Gastrocnemius medialis (tissue), 4 donors: ENCODE results near the gene SCP2. TPM values are rescaled to one million over a fixed set of nuclear protein-coding genes. Genes with fewer than 3 reads are reported as not detected.

Experiments
- ATAC-seq, 2 donors: fragments of 150-250 bp; one replicate each; pipeline ENCODE4 v1.9.1; 2016
- DNase-seq, 2 donors: peaks; one replicate each; pipeline ENCODE4 v3.0.0-alpha.2; 2019
- H3K27ac ChIP-seq, 4 donors: fragments of 200-600 bp; sonication (generic); 1 replicate in 1 of 4; 2 replicates in 3 of 4; pipeline ENCODE4 v1.5.1; 2016 to 2018; ENCODE audit warnings: mild to moderate bottlenecking in 2 of 4, moderate library complexity in 1 of 4
- H3K27me3 ChIP-seq, 3 donors: fragments of 200-600 bp; sonication (generic) in 2 of 3; 1 replicate in 1 of 3; 2 replicates in 2 of 3; pipeline versions ENCODE4 v1.5.1 to v1.6.0; 2016 to 2019; ENCODE audit warnings: mild to moderate bottlenecking in 1 of 3, moderate library complexity in 1 of 3
- H3K36me3 ChIP-seq, 2 donors: fragments of 200-600 bp; sonication (generic) in 1 of 2; one replicate each; pipeline ENCODE4 v1.5.1; 2017 to 2018
- H3K4me1 ChIP-seq, 2 donors: fragments of 200-600 bp; sonication (generic) in 1 of 2; one replicate each; pipeline ENCODE4 v1.5.1; 2016 to 2017; ENCODE audit warnings: mild to moderate bottlenecking in 2 of 2
- H3K4me3 ChIP-seq, 4 donors: fragments of 200-600 bp; sonication (generic) in 3 of 4; 1 replicate in 1 of 4; 2 replicates in 3 of 4; pipeline ENCODE4 v1.5.1; 2016 to 2019; ENCODE audit warnings: mild to moderate bottlenecking in 2 of 4
- H3K9me3 ChIP-seq, 3 donors: fragments of 200-600 bp; sonication (generic) in 2 of 3; 1 replicate in 1 of 3; 2 replicates in 2 of 3; pipeline ENCODE4 v1.5.1; 2016 to 2019
- POLR2A ChIP-seq, 2 donors: fragments of 450-650 bp; IDR thresholded peaks; one replicate each; pipeline ENCODE4 v1.6.1; 2017; ENCODE audit warnings: antibody characterized with exemption in 2 of 2, mild to moderate bottlenecking in 2 of 2, moderate library complexity in 2 of 2
- in situ Hi-C, 4 donors: fragments of 200-750 bp; cut with MboI; loops; one replicate each; pipeline versions ENCODE4 v1.15.0 to v1.8.0; 2017; ENCODE audit warnings: low sequenced_read_pairs in 4 of 4
- intact Hi-C: fragments of 100-400 bp; cut with DNase I; formaldehyde crosslinking; loops from one replicate; pipeline ENCODE4 v1.15.1; 2023; ENCODE audit warnings: low total_unique reads
- total RNA-seq, 4 donors: library from RNA; depleted of rRNA; stranded (reverse); fragments of >200 nt; gene quantifications; one replicate each; pipeline versions ENCODE4 v1.1.0 to v1.2.3, GENCODE V29; 2016
- TF ChIP-seq, protein P1 (sequence below), 5 experiments: fragments of 450-650 bp in 3 of 5; fragments of 200-600 bp in 2 of 5; sonication (generic) in 2 of 5; IDR thresholded peaks in 4 of 5; conservative IDR thresholded peaks in 1 of 5; 1 replicate in 4 of 5; 2 replicates in 1 of 5; pipeline ENCODE4 v1.5.1; 2016 to 2019; ENCODE audit warnings: antibody characterized with exemption in 5 of 5, mild to moderate bottlenecking in 3 of 5, moderate library complexity in 3 of 5

Gene SCP2
- total RNA-seq, 4 donors from 2014 or later, result 44.6 to 75.4 (median 61.1) TPM

DNA sequence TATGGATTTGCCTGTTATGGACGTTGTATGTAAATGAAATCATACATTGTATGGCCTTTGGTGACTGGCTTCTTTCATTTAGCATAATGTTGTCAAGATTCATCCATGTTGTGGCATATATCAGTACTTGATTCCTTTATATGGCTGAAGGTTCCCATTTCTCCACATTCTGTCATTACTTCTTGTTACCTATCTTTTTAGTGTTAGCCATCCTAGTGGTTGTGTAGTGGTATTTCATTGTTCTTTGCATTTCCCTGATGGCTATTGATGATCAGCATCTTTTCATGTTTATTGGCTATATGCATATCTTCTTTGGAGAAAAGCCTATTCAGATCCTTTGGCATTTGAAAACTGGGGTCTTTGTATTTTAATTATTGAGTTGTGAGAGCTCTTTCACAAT lies 95.1 kb downstream of the SCP2 start:
- no peak for DNase-seq
- Histone ChIP-seq H3K36me3 (no peaks in the 10 kb centered on the region), H3K9me3 (no peaks in the 10 kb centered on the region), H3K27ac (no peak overlapping the region), H3K27me3 (no peaks in the 10 kb centered on the region), H3K4me1 (peaks cover 12 to 14% of the 10 kb centered on the region in 2 donors), H3K4me3 (no peak overlapping the region)
- no peak for ATAC-seq
- no peak for TF ChIP-seq POLR2A (IDR thresholded peaks at IDR 0.05)
- TF ChIP-seq, protein P1, sequence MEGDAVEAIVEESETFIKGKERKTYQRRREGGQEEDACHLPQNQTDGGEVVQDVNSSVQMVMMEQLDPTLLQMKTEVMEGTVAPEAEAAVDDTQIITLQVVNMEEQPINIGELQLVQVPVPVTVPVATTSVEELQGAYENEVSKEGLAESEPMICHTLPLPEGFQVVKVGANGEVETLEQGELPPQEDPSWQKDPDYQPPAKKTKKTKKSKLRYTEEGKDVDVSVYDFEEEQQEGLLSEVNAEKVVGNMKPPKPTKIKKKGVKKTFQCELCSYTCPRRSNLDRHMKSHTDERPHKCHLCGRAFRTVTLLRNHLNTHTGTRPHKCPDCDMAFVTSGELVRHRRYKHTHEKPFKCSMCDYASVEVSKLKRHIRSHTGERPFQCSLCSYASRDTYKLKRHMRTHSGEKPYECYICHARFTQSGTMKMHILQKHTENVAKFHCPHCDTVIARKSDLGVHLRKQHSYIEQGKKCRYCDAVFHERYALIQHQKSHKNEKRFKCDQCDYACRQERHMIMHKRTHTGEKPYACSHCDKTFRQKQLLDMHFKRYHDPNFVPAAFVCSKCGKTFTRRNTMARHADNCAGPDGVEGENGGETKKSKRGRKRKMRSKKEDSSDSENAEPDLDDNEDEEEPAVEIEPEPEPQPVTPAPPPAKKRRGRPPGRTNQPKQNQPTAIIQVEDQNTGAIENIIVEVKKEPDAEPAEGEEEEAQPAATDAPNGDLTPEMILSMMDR (IDR thresholded peaks at IDR 0.05 in 4 of 5, conservative IDR thresholded peaks at IDR 0.05 in 1 of 5), result no peak
- intact Hi-C loops (no loop called here), in situ Hi-C loops (no loop called here)

DNA sequence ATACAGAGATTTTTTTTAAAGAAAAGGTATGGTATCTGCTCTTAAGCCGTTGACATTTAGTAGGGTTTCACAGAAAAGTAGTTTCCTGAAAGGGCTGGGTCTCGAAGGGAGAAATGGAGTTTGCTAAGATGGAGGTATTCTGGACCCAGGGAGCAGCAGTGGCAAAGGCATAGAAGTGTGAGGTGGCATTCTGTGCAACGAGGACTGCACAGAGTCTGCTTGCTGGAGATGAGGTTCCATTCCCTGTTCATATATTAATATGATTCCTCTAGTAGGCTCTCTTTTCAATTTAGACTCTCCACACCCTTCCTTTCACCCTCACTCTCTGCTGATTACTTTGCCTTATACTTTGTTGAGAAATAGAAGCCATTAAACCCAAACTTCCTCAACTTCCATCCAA lies 96.5 kb downstream of the SCP2 start:
- Histone ChIP-seq H3K27me3 (no peaks in the 10 kb centered on the region), H3K4me3 (no peak overlapping the region), H3K27ac (no peak overlapping the region), H3K4me1 (peaks cover 12 to 14% of the 10 kb centered on the region in 2 donors), H3K9me3 (no peaks in the 10 kb centered on the region), H3K36me3 (peaks cover 0 to 9% of the 10 kb centered on the region in 2 donors)
- in situ Hi-C loops (no loop called here), intact Hi-C loops (no loop called here)
- DNase-seq (no peak), ATAC-seq (no peak)
- TF ChIP-seq, protein P1 (IDR thresholded peaks at IDR 0.05 in 4 of 5, conservative IDR thresholded peaks at IDR 0.05 in 1 of 5), result no peak
- TF ChIP-seq POLR2A (IDR thresholded peaks at IDR 0.05), result no peak

DNA sequence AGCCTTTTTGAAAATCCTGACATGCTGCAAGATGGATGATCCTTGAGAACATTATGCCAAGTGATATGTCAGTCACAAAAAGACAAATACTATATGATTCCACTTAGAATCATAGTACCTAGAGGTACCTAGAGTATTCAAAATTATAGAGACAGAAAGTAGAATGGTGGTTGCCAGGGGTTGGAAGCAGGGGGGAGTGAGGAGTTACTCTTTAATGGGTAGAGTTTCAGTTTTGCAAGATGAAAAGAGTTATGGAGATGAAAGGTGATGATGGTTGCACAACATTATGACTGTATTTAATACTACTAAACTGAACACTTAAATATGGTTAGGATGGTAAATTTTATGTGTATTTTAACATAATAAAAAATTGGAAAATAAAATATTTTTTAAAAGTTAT lies 97.0 kb downstream of the SCP2 start:
- Histone ChIP-seq H3K4me1 (peaks cover 12 to 14% of the 10 kb centered on the region in 2 donors), H3K4me3 (no peak overlapping the region), H3K36me3 (peaks cover 0 to 11% of the 10 kb centered on the region in 2 donors), H3K27me3 (no peaks in the 10 kb centered on the region), H3K9me3 (no peaks in the 10 kb centered on the region), H3K27ac (no peak overlapping the region)
- intact Hi-C loops, result no loop called here
- no peak for ATAC-seq
- in situ Hi-C loops, result no loop called here
- no peak for DNase-seq
- TF ChIP-seq POLR2A (IDR thresholded peaks at IDR 0.05), result no peak
- TF ChIP-seq, protein P1 (IDR thresholded peaks at IDR 0.05 in 4 of 5, conservative IDR thresholded peaks at IDR 0.05 in 1 of 5), result no peak

DNA sequence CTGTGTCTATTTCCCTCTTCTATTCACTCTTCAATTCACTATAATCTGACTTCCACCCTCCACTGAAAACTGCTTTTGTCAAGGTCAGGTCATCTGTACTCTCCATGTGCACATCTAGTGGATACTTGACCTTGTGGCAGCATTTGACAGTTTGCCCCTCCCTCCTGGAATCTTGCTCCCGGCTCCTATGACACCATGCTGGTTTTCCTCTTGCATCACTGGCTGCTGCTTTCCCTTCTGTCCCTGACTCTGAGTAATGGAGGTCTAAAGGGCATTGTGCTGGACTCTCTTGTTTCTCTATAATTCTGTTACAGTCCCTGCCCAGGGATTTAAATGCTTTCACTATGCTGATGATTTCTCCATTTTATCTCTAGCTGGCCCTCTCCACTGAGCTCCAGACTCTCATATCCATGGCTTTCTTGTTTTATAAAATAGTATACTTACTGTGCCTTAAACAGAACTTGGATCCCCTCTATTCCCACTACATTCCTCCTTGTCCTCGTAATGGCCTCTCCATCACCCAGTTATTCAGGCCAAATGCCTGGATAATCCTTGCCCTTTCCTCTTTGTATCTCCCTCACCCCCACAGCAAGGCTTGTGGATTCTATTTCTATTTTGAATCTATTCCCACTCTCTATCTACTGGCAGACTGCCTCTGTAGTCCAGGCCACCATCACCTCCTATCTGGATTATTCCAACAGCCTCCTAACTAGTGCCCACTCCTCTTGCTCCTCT lies 98.1 kb downstream of the SCP2 start:
- DNase-seq (peak; percentile 6 to 73), ATAC-seq (peak; percentile 62 to 98)
- intact Hi-C loops, result no loop called here
- peaks cover 0 to 11% of the 10 kb centered on the region in 2 donors for H3K36me3 ChIP-seq
- peaks cover 12 to 14% of the 10 kb centered on the region in 2 donors for H3K4me1 ChIP-seq
- no peaks in the 10 kb centered on the region for H3K9me3 ChIP-seq
- H3K4me3 ChIP-seq, result no peak overlapping the region
- TF ChIP-seq, protein P1 (IDR thresholded peaks at IDR 0.05 in 4 of 5, conservative IDR thresholded peaks at IDR 0.05 in 1 of 5), result no peak
- TF ChIP-seq POLR2A (IDR thresholded peaks at IDR 0.05), result no peak
- peak overlapping the region; percentile 2 to 70 (median 64) for H3K27ac ChIP-seq
- no peaks in the 10 kb centered on the region for H3K27me3 ChIP-seq
- in situ Hi-C loops, result no loop called here
